Measurements from ENCODE around the gene MAP2K7. TPM values are rescaled to one million over a fixed set of nuclear protein-coding genes. Genes with fewer than 3 reads are reported as not detected.
A peak's percentile ranks its signal among the peaks of the same experiment; 100 is the strongest.

The MAP2K7 gene
- total RNA-seq, 1 experiment from 2014 or later: 21.1 TPM

DNA sequence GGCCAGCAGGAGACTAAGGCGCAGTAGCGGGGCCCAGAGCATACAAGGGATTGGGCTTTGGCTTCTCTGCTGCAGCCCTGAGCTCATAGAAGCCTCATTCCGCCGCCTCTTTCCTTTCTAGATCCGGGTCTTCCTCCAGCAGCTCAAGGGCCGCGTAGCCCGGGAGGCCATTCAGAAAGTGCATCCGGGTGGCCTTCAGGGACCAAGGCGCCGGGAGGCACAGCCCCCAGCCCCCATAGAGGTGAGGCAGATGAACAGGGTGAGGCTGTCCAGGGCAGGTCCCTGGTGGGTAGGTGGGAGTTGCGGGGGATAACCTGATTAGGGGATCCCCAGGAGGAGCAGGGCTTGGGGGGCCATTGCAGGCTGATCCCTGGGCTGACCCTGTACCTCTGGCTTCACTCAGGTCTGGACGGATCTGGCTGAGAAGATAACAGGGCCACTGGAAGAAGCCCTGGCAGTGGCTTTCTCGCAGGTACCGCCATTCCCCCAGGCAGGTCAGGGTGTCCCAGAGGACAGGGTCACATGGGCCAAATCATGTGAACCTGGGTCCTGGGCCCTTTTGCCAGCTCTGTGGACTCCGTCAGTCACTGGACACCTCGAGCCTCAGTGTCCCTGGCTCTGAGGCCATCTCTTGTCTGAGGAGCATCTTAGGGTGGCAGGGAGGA is 17.8 kb downstream of the MAP2K7 start:
- peaks cover 28% of the 10 kb centered on the region for H3K27me3 ChIP-seq (ENCODE audit: control insufficient read depth, insufficient read depth, low read length)
- H3K4me3 ChIP-seq (ENCODE audit: insufficient read depth, low read depth, low read length): peak overlapping the region; percentile 42
- DNase-seq: no peak
- no peaks in the 10 kb centered on the region; the same call in 1 of the 2 replicates for H3K36me3 ChIP-seq (replicated peaks; ENCODE audit: control insufficient read depth, insufficient read depth, low read length)

DNA sequence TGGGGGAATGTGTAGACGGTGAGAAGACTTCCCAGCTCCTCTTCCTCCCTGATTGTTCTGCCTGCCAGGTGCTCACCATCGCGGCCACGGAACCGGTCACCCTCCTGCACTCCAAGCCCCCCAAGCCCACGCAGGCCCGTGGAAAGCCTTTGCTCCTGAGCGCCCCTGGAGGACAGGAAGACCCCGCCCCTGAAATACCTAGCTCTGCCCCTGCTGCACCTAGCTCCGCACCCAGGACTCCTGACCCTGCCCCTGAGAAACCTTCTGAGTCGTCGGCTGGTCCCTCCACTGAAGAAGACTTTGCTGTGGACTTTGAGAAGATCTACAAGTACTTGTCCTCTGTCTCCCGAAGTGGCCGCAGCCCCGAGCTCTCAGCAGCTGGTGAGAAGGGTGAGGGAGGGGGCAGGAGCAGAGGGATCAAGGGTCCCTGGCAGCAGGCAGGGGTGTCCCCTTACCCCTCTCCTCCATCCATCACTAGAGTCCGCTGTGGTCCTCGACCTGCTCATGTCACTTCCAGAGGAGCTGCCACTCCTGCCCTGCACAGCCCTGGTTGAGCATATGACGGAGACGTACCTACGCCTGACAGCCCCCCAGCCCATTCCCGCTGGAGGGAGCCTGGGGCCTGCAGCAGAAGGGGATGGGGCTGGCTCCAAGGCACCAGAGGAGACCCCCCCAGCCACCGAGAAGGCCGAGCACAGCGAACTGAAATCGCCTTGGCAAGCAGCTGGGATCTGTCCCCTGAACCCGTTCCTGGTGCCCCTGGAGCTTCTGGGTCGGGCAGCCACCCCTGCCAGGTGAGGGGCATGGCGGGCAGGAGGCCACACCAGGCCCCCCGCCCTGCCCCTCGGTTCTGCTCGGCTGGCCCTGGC is 18.5 kb downstream of the MAP2K7 start:
- Histone ChIP-seq H3K27me3 (ENCODE audit: control insufficient read depth, insufficient read depth, low read length) (peaks cover 23% of the 10 kb centered on the region), H3K4me3 (ENCODE audit: insufficient read depth, low read depth, low read length) (no peak overlapping the region), H3K36me3 (replicated peaks; ENCODE audit: control insufficient read depth, insufficient read depth, low read length) (no peaks in the 10 kb centered on the region; the same call in 1 of the 2 replicates)
- DNase-seq: no peak

DNA sequence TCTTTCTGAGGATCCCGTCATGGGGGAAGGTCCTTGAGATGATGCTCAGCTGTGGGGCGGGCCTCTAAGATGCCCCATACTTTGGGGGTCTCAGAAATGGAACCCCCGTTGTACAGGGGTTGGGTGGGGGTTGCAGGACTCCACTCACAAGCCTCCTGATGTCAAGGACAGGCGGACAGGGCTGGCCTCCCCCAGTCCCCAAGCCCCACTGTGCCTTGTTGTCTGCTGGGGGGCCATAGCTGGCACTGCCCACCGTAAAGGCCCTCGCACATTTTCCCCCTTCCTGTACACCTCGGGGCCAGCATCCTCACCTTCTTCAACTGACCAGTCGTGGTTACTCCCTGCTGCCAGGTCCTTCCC is 19.1 kb downstream of the MAP2K7 start:
- Histone ChIP-seq H3K27me3 (ENCODE audit: control insufficient read depth, insufficient read depth, low read length) (peaks cover 17% of the 10 kb centered on the region), H3K4me3 (ENCODE audit: insufficient read depth, low read depth, low read length) (no peak overlapping the region), H3K36me3 (replicated peaks; ENCODE audit: control insufficient read depth, insufficient read depth, low read length) (no peaks in the 10 kb centered on the region; the same call in 1 of the 2 replicates)
- no peak for DNase-seq

DNA sequence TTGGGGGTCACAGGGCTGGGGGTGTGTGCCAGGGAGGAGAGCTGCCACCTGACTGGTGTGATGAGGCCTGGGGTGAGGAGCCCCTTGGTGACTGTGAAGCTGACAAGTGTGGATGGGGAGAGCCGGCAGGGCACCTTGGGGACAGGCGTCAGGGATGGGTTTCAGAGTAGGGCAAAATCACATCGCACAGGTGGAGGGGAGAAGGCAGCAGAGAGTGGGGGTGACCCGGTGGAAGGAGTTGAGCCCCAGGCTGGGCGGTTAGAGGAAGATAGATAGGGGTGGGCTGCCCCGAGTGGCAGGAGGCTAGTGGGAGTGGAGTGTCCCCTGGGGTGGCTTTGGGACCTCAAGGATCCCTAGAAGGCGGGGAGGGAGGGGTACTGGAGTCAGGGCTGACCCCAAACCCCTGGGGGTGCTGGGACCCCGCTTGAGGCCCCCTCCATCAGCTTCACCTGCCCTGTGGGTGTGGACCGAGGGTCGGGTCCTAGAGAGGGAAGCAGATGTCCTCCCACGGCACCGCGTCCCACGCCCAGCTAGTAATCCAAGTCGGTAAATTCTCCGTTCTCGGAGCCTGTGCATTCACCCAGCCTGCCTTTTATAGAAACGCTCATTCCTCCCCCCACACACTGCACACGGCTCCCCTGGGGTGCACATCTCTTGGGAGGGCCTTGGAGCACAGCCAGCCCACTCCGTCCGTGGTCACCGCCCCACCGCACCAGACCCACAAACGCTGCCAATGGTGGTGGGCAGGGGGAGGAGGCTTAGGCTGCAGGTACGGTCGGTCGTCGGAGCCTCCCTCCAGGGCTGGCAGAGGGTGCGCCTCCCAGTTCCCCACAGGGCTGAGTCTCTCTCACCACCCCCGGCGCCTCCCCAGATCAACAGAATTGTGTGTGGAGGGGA is 19.9 kb downstream of the MAP2K7 start:
- DNase-seq: no peak
- H3K4me3 ChIP-seq (ENCODE audit: insufficient read depth, low read depth, low read length): no peak overlapping the region

DNA sequence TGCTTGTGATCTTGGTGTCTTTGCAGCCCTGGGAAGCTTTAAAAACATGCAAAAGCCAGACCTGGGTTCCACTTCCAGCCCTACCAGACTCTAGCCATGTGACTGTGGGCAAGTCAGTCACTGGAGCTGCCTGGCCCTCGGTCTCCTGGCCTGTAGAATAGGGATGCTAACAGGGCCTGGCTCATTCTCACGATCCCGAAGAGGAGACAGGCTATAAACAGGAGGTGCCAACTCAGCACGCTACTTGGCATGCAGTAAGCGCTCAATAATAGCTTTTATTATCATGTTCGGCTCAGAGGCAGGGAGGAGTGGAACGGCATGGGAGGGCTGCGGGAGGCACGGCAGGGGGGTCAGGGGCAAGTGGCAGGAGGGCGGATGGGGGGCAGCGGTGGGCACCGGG is 20.6 kb downstream of the MAP2K7 start:
- H3K36me3 ChIP-seq (replicated peaks; ENCODE audit: control insufficient read depth, insufficient read depth, low read length): no peaks in the 10 kb centered on the region; the same call in 1 of the 2 replicates
- peaks cover 5% of the 10 kb centered on the region; the same call in 1 of the 2 replicates for H3K27me3 ChIP-seq (ENCODE audit: control insufficient read depth, insufficient read depth, low read length)
- no peak overlapping the region for H3K4me3 ChIP-seq (ENCODE audit: insufficient read depth, low read depth, low read length)
- no peak for DNase-seq

More for the DNA sequence above, 19.9 kb downstream of the MAP2K7 start:
- peaks cover 11% of the 10 kb centered on the region for H3K27me3 ChIP-seq (ENCODE audit: control insufficient read depth, insufficient read depth, low read length)
- H3K36me3 ChIP-seq (replicated peaks; ENCODE audit: control insufficient read depth, insufficient read depth, low read length): no peaks in the 10 kb centered on the region; the same call in 1 of the 2 replicates

DNA sequence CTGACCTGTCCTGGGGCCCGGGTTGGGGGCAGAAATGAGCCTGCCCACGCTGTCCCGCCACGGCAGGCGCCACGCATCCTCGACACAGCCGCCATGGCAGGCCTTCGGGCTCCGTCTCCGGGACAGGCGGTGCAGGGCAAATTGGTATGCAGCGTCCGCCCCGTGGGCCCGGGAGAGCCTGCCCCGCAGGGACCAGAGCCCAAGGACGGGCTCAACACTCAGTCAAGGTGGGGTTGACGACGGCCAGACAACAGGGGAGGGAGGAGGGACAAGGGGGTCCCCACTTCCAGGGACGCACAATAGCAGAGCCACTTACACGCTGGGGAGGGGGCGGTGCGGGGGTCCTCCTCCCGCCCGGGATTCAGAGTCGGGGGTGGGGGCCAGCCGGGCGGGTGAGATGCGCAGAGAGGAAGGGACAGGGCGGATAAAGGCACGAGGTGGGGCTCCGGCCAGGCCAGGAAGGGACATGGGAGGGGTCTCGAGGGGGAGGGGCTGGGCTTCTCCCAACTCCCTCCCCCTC is 21.0 kb downstream of the MAP2K7 start:
- H3K36me3 ChIP-seq (replicated peaks; ENCODE audit: control insufficient read depth, insufficient read depth, low read length): no peaks in the 10 kb centered on the region; the same call in 1 of the 2 replicates
- DNase-seq: no peak
- H3K4me3 ChIP-seq (ENCODE audit: insufficient read depth, low read depth, low read length): peak overlapping the region; percentile 23; the same call in 1 of the 2 replicates
- H3K27me3 ChIP-seq (ENCODE audit: control insufficient read depth, insufficient read depth, low read length): peaks cover under 1% of the 10 kb centered on the region; the same call in 1 of the 2 replicates

DNA sequence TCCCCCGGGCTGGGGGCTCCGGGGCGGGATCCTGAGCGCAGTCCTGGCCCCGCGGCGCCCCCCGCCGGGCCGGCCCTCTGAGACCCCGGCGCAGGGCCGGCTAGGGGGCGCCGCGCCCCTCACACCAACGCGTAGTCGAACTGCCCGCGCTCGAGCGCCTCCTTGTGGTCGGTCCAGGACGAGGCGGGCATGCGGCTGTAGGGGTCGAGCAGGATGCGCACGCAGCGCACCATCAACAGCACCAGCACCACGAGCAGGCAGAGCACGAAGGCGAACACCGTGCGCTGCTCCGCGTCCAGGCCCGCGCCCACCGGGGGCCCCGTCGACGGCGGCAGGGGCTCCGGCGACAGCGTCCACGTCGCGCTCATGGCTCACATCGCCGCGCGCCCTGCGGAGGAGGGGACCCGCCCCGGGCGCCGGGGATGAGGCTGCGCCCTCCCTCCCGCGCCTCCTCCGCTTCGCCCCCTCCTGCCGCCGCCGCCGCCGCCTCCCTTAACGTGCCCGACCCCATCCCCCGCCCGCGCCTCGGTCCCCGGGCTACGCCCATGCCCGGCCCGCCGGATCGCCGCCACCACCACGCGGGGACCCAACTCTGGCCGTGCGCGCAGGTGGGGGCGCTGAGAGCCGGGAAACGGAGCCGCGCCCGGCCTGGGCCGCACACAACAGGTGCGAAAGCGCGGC is 21.6 kb downstream of the MAP2K7 start:
- DNase-seq: peak; percentile 99
- Histone ChIP-seq H3K27me3 (ENCODE audit: control insufficient read depth, insufficient read depth, low read length) (no peaks in the 10 kb centered on the region), H3K36me3 (replicated peaks; ENCODE audit: control insufficient read depth, insufficient read depth, low read length) (no peaks in the 10 kb centered on the region; the same call in 1 of the 2 replicates), H3K4me3 (ENCODE audit: insufficient read depth, low read depth, low read length) (peak overlapping the region; percentile 43)

DNA sequence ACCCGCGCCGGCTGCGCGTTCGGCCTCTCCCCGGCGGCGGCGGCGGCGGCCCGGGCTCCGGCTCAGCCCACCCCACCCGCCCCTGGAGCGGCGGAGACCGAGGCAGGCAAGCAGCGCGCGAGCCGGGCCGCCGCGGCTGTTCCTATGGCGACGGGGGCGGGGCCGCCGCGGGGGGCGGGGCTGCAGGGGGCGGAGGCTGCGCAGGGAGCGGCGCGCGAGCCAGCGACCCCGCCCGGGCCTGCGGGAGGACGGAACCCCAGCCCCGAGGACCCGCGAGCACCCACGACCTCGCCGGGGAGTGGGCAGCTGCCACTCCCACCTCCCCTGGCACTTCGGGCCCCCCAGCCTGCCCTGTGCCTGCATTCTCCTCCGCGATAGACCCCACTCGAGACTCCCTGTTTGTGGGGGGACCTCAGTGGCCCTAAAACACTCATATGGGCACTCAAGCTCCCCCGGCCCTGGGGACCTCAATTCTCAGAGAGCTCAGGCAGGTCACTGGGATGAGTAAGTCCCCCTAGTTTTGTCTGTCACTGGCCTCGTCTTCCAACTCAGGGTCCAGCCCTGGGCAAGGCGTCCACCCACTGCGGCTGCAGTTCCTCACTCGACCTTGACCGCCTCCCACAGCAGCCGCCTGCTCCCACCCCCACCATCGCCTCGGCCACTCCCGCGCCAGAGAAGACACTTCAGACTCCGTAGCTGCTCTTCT is 22.5 kb downstream of the MAP2K7 start, which contains the start of gene CTXN1:
Gene CTXN1, minus strand, starts transcription at position 115 of the 706 bp plus-strand sequence. CDS start 597 bp downstream, outside the sequence.
- peaks cover 4% of the 10 kb centered on the region for H3K36me3 ChIP-seq (replicated peaks; ENCODE audit: control insufficient read depth, insufficient read depth, low read length)
- H3K4me3 ChIP-seq (ENCODE audit: insufficient read depth, low read depth, low read length): peak within 1 kb of the TSS; percentile 43
- no peaks in the 10 kb centered on the region for H3K27me3 ChIP-seq (ENCODE audit: control insufficient read depth, insufficient read depth, low read length)
- peak; percentile 99 for DNase-seq

DNA sequence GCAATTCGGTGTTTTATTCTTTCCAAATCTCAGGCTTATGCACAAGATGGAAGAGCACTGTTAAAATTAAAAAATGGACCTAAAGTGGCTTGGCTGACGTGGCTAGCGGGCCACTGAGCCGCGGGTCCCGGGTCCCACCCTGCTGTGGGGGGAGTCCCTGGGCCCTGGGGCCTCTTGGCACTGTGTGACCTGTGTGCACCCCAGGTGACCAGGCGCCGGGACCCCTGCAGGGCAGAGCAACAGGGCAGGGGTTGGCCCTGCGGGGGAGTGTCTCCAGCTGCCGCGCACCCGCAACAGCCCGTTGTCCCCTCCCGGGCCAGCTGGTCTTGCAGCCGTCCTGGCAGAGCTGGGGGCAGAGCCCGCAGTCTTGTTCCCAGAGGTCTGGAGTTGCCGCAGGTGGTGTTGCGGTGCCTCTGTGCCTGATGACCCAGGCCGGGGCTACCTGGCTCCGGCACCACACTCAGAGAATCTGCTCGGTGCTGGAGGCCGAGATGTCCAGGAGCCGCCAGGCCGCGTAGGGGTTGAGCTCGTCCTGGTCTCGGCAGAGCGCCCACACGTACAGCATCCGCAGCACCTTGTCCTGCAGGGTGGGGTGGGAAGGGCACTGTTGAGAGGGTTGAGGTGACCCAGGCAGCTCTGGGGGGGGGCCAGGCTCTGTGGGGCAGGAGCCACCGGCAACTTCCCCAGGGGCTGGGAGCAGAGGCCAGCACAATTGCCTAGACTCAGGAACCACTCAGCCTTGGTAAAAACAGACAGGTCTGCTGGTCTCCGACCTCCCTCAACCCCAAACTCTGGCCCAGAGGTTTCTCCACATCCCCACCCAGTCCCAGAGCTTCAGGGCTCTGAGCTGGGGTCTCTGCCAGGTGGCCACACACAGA is 23.3 kb downstream of the MAP2K7 start:
- DNase-seq: no peak
- peaks cover 4% of the 10 kb centered on the region for H3K36me3 ChIP-seq (replicated peaks; ENCODE audit: control insufficient read depth, insufficient read depth, low read length)
- no peak overlapping the region for H3K4me3 ChIP-seq (ENCODE audit: insufficient read depth, low read depth, low read length)
- H3K27me3 ChIP-seq (ENCODE audit: control insufficient read depth, insufficient read depth, low read length): no peaks in the 10 kb centered on the region

DNA sequence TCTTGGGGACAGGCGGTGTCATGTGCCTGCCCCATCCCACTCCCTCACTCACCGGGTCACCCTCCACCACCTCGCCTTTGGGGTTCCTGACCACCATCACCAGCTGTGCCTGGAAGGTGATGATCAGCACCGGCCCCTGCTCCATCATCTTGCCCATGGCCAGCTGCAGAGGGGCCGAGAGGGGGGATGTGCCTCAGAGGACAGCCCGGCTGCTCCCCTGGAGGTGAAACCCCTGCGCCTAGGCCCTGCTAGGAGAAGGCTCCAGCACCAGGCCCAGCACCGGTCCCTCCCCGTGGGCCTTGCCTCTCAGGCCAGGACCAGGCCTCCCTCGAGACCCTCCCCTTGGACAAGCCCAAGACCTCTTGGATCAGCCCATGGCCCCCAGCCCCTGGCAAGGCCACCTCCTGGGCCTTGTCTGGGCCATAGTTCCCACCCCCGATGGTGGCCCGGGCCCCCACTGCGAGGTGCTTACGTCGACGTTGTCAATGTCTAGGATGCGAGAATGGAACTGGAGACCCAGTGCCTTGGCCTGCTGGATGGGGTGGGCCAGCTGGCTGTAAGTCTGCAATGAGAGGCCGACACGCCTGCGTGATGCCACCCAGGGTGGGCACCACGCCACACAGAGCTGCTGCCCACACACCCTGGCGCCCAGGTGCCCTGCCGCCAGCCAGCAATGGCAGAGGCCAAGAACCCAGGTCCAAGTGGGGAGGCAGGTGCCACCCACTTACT is 24.1 kb downstream of the MAP2K7 start:
- DNase-seq: peak; percentile 43
- Histone ChIP-seq H3K4me3 (ENCODE audit: insufficient read depth, low read depth, low read length) (no peak overlapping the region), H3K27me3 (ENCODE audit: control insufficient read depth, insufficient read depth, low read length) (no peaks in the 10 kb centered on the region), H3K36me3 (replicated peaks; ENCODE audit: control insufficient read depth, insufficient read depth, low read length) (peaks cover 10% of the 10 kb centered on the region)

DNA sequence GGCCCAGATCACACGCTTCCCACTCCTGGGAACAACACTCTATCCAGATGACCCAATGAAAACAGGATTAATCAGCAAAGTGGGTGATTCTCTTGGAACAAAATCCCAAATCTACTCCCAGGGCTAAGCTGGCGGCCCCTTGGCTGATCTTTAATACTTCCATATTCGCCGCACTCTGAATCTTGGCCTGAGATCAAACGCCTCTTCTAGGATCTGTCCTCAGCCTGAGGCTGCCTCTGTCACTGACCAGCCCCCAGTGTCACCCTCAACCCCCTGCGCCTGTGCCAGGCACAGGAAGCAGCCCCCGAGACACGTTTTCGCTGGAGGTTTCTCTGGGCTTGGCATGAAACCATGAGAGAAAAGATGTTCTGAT is 24.6 kb downstream of the MAP2K7 start:
- H3K4me3 ChIP-seq (ENCODE audit: insufficient read depth, low read depth, low read length): no peak overlapping the region
- DNase-seq: no peak
- H3K36me3 ChIP-seq (replicated peaks; ENCODE audit: control insufficient read depth, insufficient read depth, low read length): peaks cover 13% of the 10 kb centered on the region
- H3K27me3 ChIP-seq (ENCODE audit: control insufficient read depth, insufficient read depth, low read length): no peaks in the 10 kb centered on the region

Measured in H7 (cell line).